Mammary epithelial cell (primary cell): ENCODE measurements around the gene NR1I2.
A peak's percentile ranks its signal among the peaks of the same experiment; 100 is the strongest.

Experiments used
- CTCF ChIP-seq, 2 donors: IDR thresholded peaks in 1 of 2; conservative IDR thresholded peaks in 1 of 2; 2 replicates each; pipeline ENCODE4 v1.5.1; 2011 to 2012; ENCODE audit warnings: inconsistent platforms in 2 of 2, low read length in 2 of 2, mild to moderate bottlenecking in 2 of 2, control low read depth in 1 of 2, low read depth in 1 of 2; ENCODE audit not compliant: insufficient read depth in 1 of 2; ENCODE audit errors: extremely low read depth in 1 of 2
- EZH2 ChIP-seq: IDR thresholded peaks from 2 replicates; pipeline ENCODE4 v1.6.1; 2012; ENCODE audit warnings: low read length, inconsistent platforms, borderline replicate concordance

GRCh38 chr3:119831022-119831421 lies 49.1 kb downstream of the NR1I2 start:
- TF ChIP-seq CTCF (conservative IDR thresholded peaks at IDR 0.05 in 1 of 2, IDR thresholded peaks at IDR 0.05 in 1 of 2; ENCODE audit: extremely low read depth in 1 of 2, insufficient read depth in 1 of 2, low read depth in 1 of 2, low read length in 2 of 2), result peak; percentile 14 to 26
- no peak for TF ChIP-seq EZH2
